ENCODE results near the gene DOCK2. TPM values are rescaled to one million over a fixed set of nuclear protein-coding genes. Genes with fewer than 3 reads are reported as not detected.

The DOCK2 gene
- total RNA-seq, 6 donors from 2014 or later, result 46.7 to 150 (median 73.8) TPM

GRCh38 chr5:170055606-170056005, 418.5 kb downstream of the DOCK2 start:
- TF ChIP-seq POLR2AphosphoS5 (IDR thresholded peaks at IDR 0.05) (no peak), POLR2A (IDR thresholded peaks at IDR 0.05) (no peak), CTCF (IDR thresholded peaks at IDR 0.05) (no peak), EP300 (IDR thresholded peaks at IDR 0.05) (no peak)
- no peak for DNase-seq
- WGBS, 2 donors, result 78 to 92% methylated on average over 1 to 2 of the region's 2 CpGs

GRCh38 chr5:170056561-170057267, 419.6 kb downstream of the DOCK2 start:
- WGBS, 2 donors, result 85 to 93% methylated on average over 11 of the region's 11 CpGs

More at GRCh38 chr5:170055606-170056005, 418.5 kb downstream of the DOCK2 start:
- ATAC-seq (ENCODE audit: low FRiP score in 2 of 2), result peak in 1 of 2 donors; percentile 13
- Histone ChIP-seq H3K27me3 (no peaks in the 10 kb centered on the region), H3K4me1 (peaks cover 0 to 14% (median 4%) of the 10 kb centered on the region in 4 donors), H3K9me3 (peaks cover 0 to 10% (median 2%) of the 10 kb centered on the region in 4 donors), H3K4me3 (no peak overlapping the region), H3K36me3 (peaks cover 0 to 4% (median 2%) of the 10 kb centered on the region in 4 donors), H3K27ac (no peak overlapping the region)

GRCh38 chr5:170057311-170057710, 420.2 kb downstream of the DOCK2 start:
- H3K4me3 ChIP-seq, result no peak overlapping the region
- ATAC-seq (ENCODE audit: low FRiP score in 2 of 2) (peak; percentile 27 to 71), DNase-seq (peak in 1 of 2 donors; percentile 63)
- H3K27me3 ChIP-seq, result no peaks in the 10 kb centered on the region
- H3K4me1 ChIP-seq, result peaks cover 0 to 14% (median 4%) of the 10 kb centered on the region in 4 donors
- peaks cover 0 to 10% (median 2%) of the 10 kb centered on the region in 4 donors for H3K9me3 ChIP-seq
- WGBS, 2 donors, result 50 to 76% methylated on average over 5 to 11 of the region's 11 CpGs
- TF ChIP-seq CTCF (IDR thresholded peaks at IDR 0.05) (no peak), POLR2AphosphoS5 (IDR thresholded peaks at IDR 0.05) (no peak), POLR2A (IDR thresholded peaks at IDR 0.05) (no peak), EP300 (IDR thresholded peaks at IDR 0.05) (no peak)
- H3K27ac ChIP-seq, result no peak overlapping the region
- peaks cover 0 to 4% (median 0%) of the 10 kb centered on the region in 4 donors for H3K36me3 ChIP-seq

More at GRCh38 chr5:170056561-170057267, 419.6 kb downstream of the DOCK2 start:
- DNase-seq, result no peak
- Histone ChIP-seq H3K27ac (no peak overlapping the region), H3K27me3 (no peaks in the 10 kb centered on the region), H3K4me3 (no peak overlapping the region), H3K36me3 (peaks cover 0 to 4% (median 0%) of the 10 kb centered on the region in 4 donors), H3K4me1 (peaks cover 0 to 14% (median 4%) of the 10 kb centered on the region in 4 donors), H3K9me3 (peaks cover 0 to 10% (median 2%) of the 10 kb centered on the region in 4 donors)
- ATAC-seq (ENCODE audit: low FRiP score in 2 of 2), result peak; percentile 27 to 56
- TF ChIP-seq POLR2A (IDR thresholded peaks at IDR 0.05) (no peak), POLR2AphosphoS5 (IDR thresholded peaks at IDR 0.05) (no peak), EP300 (IDR thresholded peaks at IDR 0.05) (no peak), CTCF (IDR thresholded peaks at IDR 0.05) (no peak)

- ATAC-seq (ENCODE audit: low FRiP score in 2 of 2), result no peak
- TF ChIP-seq POLR2A (IDR thresholded peaks at IDR 0.05) (no peak), EP300 (IDR thresholded peaks at IDR 0.05) (no peak), POLR2AphosphoS5 (IDR thresholded peaks at IDR 0.05) (no peak), CTCF (IDR thresholded peaks at IDR 0.05) (no peak)
Observed at GRCh38 chr5:170059221-170059620, 422.1 kb downstream of the DOCK2 start.

More at GRCh38 chr5:170059221-170059620, 422.1 kb downstream of the DOCK2 start:
- DNase-seq, result no peak
- Histone ChIP-seq H3K27ac (no peak overlapping the region), H3K4me1 (peaks cover 0 to 14% (median 4%) of the 10 kb centered on the region in 4 donors), H3K4me3 (no peak overlapping the region), H3K9me3 (peaks cover 0 to 10% (median 2%) of the 10 kb centered on the region in 4 donors), H3K27me3 (no peaks in the 10 kb centered on the region), H3K36me3 (peaks cover 0 to 4% (median 0%) of the 10 kb centered on the region in 4 donors)
- 23 to 100% methylated on average over 1 of the region's 1 CpG for WGBS, 2 donors

All from upper lobe of left lung (tissue), 6 donors.